ENCODE results near the gene CDC42BPB.

DNA sequence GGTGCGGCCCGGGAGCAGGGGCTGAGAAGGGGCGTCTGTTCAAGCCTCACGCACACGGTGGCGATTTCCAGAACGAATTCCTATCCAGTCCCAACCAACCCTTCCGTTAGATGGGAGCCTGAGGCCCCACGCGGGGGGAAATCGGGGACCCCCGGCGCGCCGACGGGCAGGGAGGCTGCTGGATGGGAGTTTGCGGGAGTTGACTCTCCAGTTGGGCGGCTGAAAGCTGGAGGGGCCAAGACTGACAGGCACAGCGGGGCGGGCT, 47.0 kb upstream of the CDC42BPB start:
- TF ChIP-seq EZH2phosphoT487 (IDR thresholded peaks at IDR 0.05; ENCODE audit: insufficient read depth, low read depth): no peak
- no peak for TF ChIP-seq EZH2 (IDR thresholded peaks at IDR 0.05; ENCODE audit: insufficient read depth, poor library complexity, severe bottlenecking)

All from GM23248 (cell line).